GM23338 (cell line): ENCODE measurements around the gene CR2. TPM values are rescaled to one million over a fixed set of nuclear protein-coding genes. Genes with fewer than 3 reads are reported as not detected.

Experiments used
- ATAC-seq: fragments of 200-7000 bp; cut with Tn5 transposase; 3 replicates; pipeline ENCODE4 v1.9.1; 2020
- DNase-seq: peaks from one replicate; pipeline ENCODE4 v3.0.0-alpha.2; 2015; ENCODE audit warnings: low spot score
- H2AFZ ChIP-seq: fragments of 200-600 bp; sonication (generic); 2 replicates; pipeline ENCODE4 v1.8.0; 2016; ENCODE audit warnings: antibody characterized with exemption, mild to moderate bottlenecking, moderate library complexity
- H3F3A ChIP-seq: fragments of 200-600 bp; sonication (generic); replicated peaks from 2 replicates; pipeline ENCODE4 v1.8.0; 2017; ENCODE audit warnings: antibody characterized with exemption, mixed run types, low read depth
- H3K27ac ChIP-seq: fragments of 200-600 bp; sonication (generic); 2 replicates; pipeline ENCODE4 v1.6.1; 2016; ENCODE audit warnings: low read depth
- H3K27me3 ChIP-seq: fragments of 200-600 bp; sonication (generic); 2 replicates; pipeline ENCODE4 v1.8.0; 2016; ENCODE audit warnings: mild to moderate bottlenecking, mixed run types, moderate library complexity; ENCODE audit not compliant: insufficient read depth
- H3K36me3 ChIP-seq: fragments of 200-600 bp; sonication (generic); 2 replicates; pipeline ENCODE4 v1.8.0; 2016; ENCODE audit warnings: mild to moderate bottlenecking; ENCODE audit not compliant: insufficient read depth
- H3K4me1 ChIP-seq: fragments of 200-600 bp; sonication (generic); 2 replicates; pipeline ENCODE4 v1.8.0; 2016; ENCODE audit warnings: mild to moderate bottlenecking, moderate library complexity; ENCODE audit not compliant: insufficient read depth
- H3K4me2 ChIP-seq: fragments of 200-600 bp; sonication (generic); 2 replicates; pipeline ENCODE4 v1.7.1; 2017; ENCODE audit warnings: mixed run types
- H3K4me3 ChIP-seq: fragments of 200-600 bp; sonication (generic); 2 replicates; pipeline ENCODE4 v1.6.1; 2016; ENCODE audit warnings: mixed run types
- H3K79me2 ChIP-seq: fragments of 200-600 bp; sonication (generic); replicated peaks from 2 replicates; pipeline ENCODE4 v1.8.0; 2017; ENCODE audit warnings: mild to moderate bottlenecking; ENCODE audit not compliant: insufficient read depth
- H3K9me2 ChIP-seq: fragments of 200-600 bp; sonication (generic); 2 replicates; pipeline ENCODE4 v1.8.0; 2017; ENCODE audit not compliant: insufficient read depth
- H4K20me1 ChIP-seq: fragments of 200-600 bp; sonication (generic); replicated peaks from 2 replicates; pipeline ENCODE4 v1.8.0; 2017; ENCODE audit warnings: mild to moderate bottlenecking; ENCODE audit not compliant: insufficient read depth
- H3K27ac Mint-ChIP-seq: 2 replicates; pipeline ENCODE4 v1.8.0; 2020; ENCODE audit warnings: inconsistent platforms, mild to moderate bottlenecking, moderate library complexity, mixed read lengths
- H3K27me3 Mint-ChIP-seq: 3 replicates; pipeline ENCODE4 v1.8.0; 2022; ENCODE audit warnings: low read depth, mild to moderate bottlenecking, moderate library complexity, mixed read lengths, inconsistent platforms; ENCODE audit not compliant: insufficient read depth, poor library complexity
- H3K36me3 Mint-ChIP-seq: 3 replicates; pipeline ENCODE4 v1.8.0; 2021; ENCODE audit warnings: low read depth, mild to moderate bottlenecking, inconsistent platforms, moderate library complexity, mixed read lengths
- H3K4me1 Mint-ChIP-seq: 3 replicates; pipeline ENCODE4 v1.8.0; 2020; ENCODE audit warnings: mild to moderate bottlenecking, inconsistent platforms, mixed read lengths
- H3K4me3 Mint-ChIP-seq: 3 replicates; pipeline ENCODE4 v1.8.0; 2021; ENCODE audit warnings: moderate library complexity, mild to moderate bottlenecking, inconsistent platforms, mixed read lengths
- H3K9me3 Mint-ChIP-seq: 3 replicates; pipeline ENCODE4 v1.8.0; 2020; ENCODE audit warnings: moderate library complexity, mild to moderate bottlenecking, inconsistent platforms, mixed read lengths
- CREB1 ChIP-seq: fragments of 250-450 bp; sonication (Bioruptor Pico); IDR thresholded peaks from 2 replicates; pipeline ENCODE4 v1.5.0; 2020; ENCODE audit warnings: low read depth, mild to moderate bottlenecking, moderate library complexity
- CTCF ChIP-seq, 2 experiments: fragments of 200-600 bp in 1 of 2; sonication (generic) in 1 of 2; conservative IDR thresholded peaks; 2 replicates each; pipeline versions ENCODE4 v1.5.1 to v1.6.1; 2016 to 2017; ENCODE audit warnings: antibody characterized with exemption in 2 of 2, low read depth in 2 of 2, mild to moderate bottlenecking in 2 of 2, moderate library complexity in 1 of 2
- EZH2 ChIP-seq: fragments of 200-600 bp; sonication (generic); IDR thresholded peaks from one replicate; pipeline ENCODE4 v1.8.0; 2017; ENCODE audit warnings: antibody characterized with exemption, mild to moderate bottlenecking, low read depth; ENCODE audit not compliant: unreplicated experiment
- EZH2phosphoT487 ChIP-seq: fragments of 200-600 bp; sonication (generic); IDR thresholded peaks from one replicate; pipeline ENCODE4 v1.8.1; 2018; ENCODE audit warnings: antibody characterized with exemption; ENCODE audit not compliant: unreplicated experiment
- JUNB ChIP-seq: IDR thresholded peaks from one replicate; pipeline ENCODE4 v1.6.1; 2016; ENCODE audit warnings: antibody characterized with exemption; ENCODE audit not compliant: unreplicated experiment
- NANOG ChIP-seq: IDR thresholded peaks from 2 replicates; pipeline ENCODE4 v1.6.1; 2016; ENCODE audit warnings: antibody characterized with exemption, borderline replicate concordance
- POLR2AphosphoS5 ChIP-seq: IDR thresholded peaks from 2 replicates; pipeline ENCODE4 v1.6.1; 2016; ENCODE audit warnings: antibody characterized with exemption, low read depth
- REST ChIP-seq: IDR thresholded peaks from one replicate; pipeline ENCODE4 v1.6.1; 2018; ENCODE audit warnings: antibody characterized with exemption; ENCODE audit not compliant: unreplicated experiment
- STAT1 ChIP-seq: IDR thresholded peaks from one replicate; pipeline ENCODE4 v1.6.1; 2016; ENCODE audit warnings: antibody characterized with exemption; ENCODE audit not compliant: unreplicated experiment
- ZNF114 ChIP-seq: fragments of 250-450 bp; sonication (Bioruptor Pico); IDR thresholded peaks from 2 replicates; pipeline ENCODE4 v1.5.0; 2020; ENCODE audit warnings: mild to moderate bottlenecking, moderate library complexity
- ZNF331 ChIP-seq: fragments of 250-450 bp; sonication (Bioruptor Pico); IDR thresholded peaks from 2 replicates; pipeline ENCODE4 v1.5.0; 2020; ENCODE audit warnings: low read depth, mild to moderate bottlenecking, moderate library complexity
- ZNF462 ChIP-seq: fragments of 250-450 bp; sonication (Bioruptor Pico); IDR thresholded peaks from 2 replicates; pipeline ENCODE4 v1.5.0; 2020; ENCODE audit warnings: mild to moderate bottlenecking, moderate library complexity
- polyA plus RNA-seq: library from polyadenylated mRNA; unstranded; fragments of >200 nt; fragmentation: Nextera tagmentation; extraction: Ambion mirVana; gene quantifications from 2 replicates; pipeline ENCODE4 v1.2.1, GENCODE V29; 2016
- total RNA-seq: library from RNA; depleted of rRNA; stranded (reverse); fragments of >200 nt; shearing (Covaris generic); gene quantifications from 2 replicates; pipeline ENCODE4 v1.2.3, GENCODE V29; 2014

CR2 gene
- total and polyA plus RNA-seq, 2 experiments from 2014 or later, result 2.7 to 5.4 TPM

- Histone ChIP-seq H3K79me2 (no peaks in the 10 kb centered on the region), H2AFZ (no peak overlapping the region), H3K4me1 (no peaks in the 10 kb centered on the region), H3K4me3 (no peak overlapping the region), H3K4me2 (no peak overlapping the region), H4K20me1 (no peaks in the 10 kb centered on the region), H3K27me3 (no peaks in the 10 kb centered on the region), H3K9me2 (no peaks in the 10 kb centered on the region), H3K36me3 (no peaks in the 10 kb centered on the region), H3F3A (no peaks in the 10 kb centered on the region), H3K27ac (no peak overlapping the region)
- Mint-ChIP-seq H3K9me3 (no peaks in the 10 kb centered on the region), H3K27me3 (peaks cover 2% of the 10 kb centered on the region), H3K36me3 (no peaks in the 10 kb centered on the region), H3K27ac (no peak overlapping the region), H3K4me1 (no peaks in the 10 kb centered on the region), H3K4me3 (no peak overlapping the region)
- TF ChIP-seq ZNF114 (CRISPR knock-in tag) (no peak), POLR2AphosphoS5 (no peak), ZNF462 (CRISPR knock-in tag) (no peak), REST (no peak), NANOG (no peak), CREB1 (CRISPR knock-in tag) (no peak), STAT1 (no peak), ZNF331 (no peak), EZH2 (no peak), EZH2phosphoT487 (no peak), CTCF (conservative IDR thresholded peaks at IDR 0.05; ENCODE audit: low read depth in 2 of 2) (no peak), JUNB (no peak)
- no peak for DNase-seq
- ATAC-seq, result no peak
Measured at GRCh38 chr1:207474210-207474609, 20.1 kb downstream of the CR2 start.
